HEK293T (cell line): ENCODE data around the gene NOSIP.

Experiments
- CTCF ChIA-PET: fragments of 350-600 bp; formaldehyde crosslinking; extraction: SDS; loops from one replicate; lab custom pipeline; 2021; ENCODE audit warnings: antibody characterized with exemption, inconsistent platforms; lab: Yijun Ruan, JAX
- POLR2A ChIA-PET: fragments of 350-600 bp; formaldehyde crosslinking; extraction: SDS; loops from one replicate; lab custom pipeline; 2020; ENCODE audit warnings: antibody characterized with exemption, inconsistent platforms; lab: Yijun Ruan, JAX
- DNase-seq: peaks from one replicate; pipeline ENCODE4 v3.0.0; 2012; ENCODE audit warnings: mixed read lengths; ENCODE audit errors: extremely low spot score
- ARNT ChIP-seq: fragments of 450-650 bp; IDR thresholded peaks from 2 replicates; pipeline ENCODE4 v1.6.1; 2017; ENCODE audit warnings: mild to moderate bottlenecking
- BHLHE40 ChIP-seq: fragments of 450-650 bp; IDR thresholded peaks from 2 replicates; pipeline ENCODE4 v1.6.1; 2016; ENCODE audit warnings: mild to moderate bottlenecking, moderate library complexity, borderline replicate concordance
- CTBP1 ChIP-seq: fragments of 450-650 bp; IDR thresholded peaks from 2 replicates; pipeline ENCODE4 v1.6.1; 2016; ENCODE audit warnings: borderline replicate concordance
- ELF4 ChIP-seq: fragments of 450-650 bp; IDR thresholded peaks from 2 replicates; pipeline ENCODE4 v1.6.1; 2017; ENCODE audit warnings: antibody characterized with exemption
- FOXA1 ChIP-seq: fragments of 450-650 bp; IDR thresholded peaks from 2 replicates; pipeline ENCODE4 v1.6.1; 2016; ENCODE audit warnings: mild to moderate bottlenecking
- FOXK2 ChIP-seq: fragments of 450-650 bp; IDR thresholded peaks from 2 replicates; pipeline ENCODE4 v1.6.1; 2016; ENCODE audit warnings: mild to moderate bottlenecking
- FOXM1 ChIP-seq: fragments of 450-650 bp; IDR thresholded peaks from 2 replicates; pipeline ENCODE4 v1.6.1; 2017; ENCODE audit warnings: mild to moderate bottlenecking, borderline replicate concordance
- HDGF ChIP-seq: fragments of 450-650 bp; IDR thresholded peaks from 2 replicates; pipeline ENCODE4 v1.6.1; 2017; ENCODE audit warnings: antibody characterized with exemption, borderline replicate concordance
- L3MBTL2 ChIP-seq: fragments of 450-650 bp; conservative IDR thresholded peaks from 2 replicates; pipeline ENCODE4 v1.6.1; 2016; ENCODE audit warnings: mild to moderate bottlenecking
- LEF1 ChIP-seq: fragments of 450-650 bp; IDR thresholded peaks from 2 replicates; pipeline ENCODE4 v1.6.1; 2017; ENCODE audit warnings: mild to moderate bottlenecking, borderline replicate concordance
- NFRKB ChIP-seq: fragments of 450-650 bp; IDR thresholded peaks from 2 replicates; pipeline ENCODE4 v1.6.1; 2016; ENCODE audit warnings: mild to moderate bottlenecking, moderate library complexity
- PKNOX1 ChIP-seq: fragments of 450-650 bp; IDR thresholded peaks from 2 replicates; pipeline ENCODE4 v1.6.1; 2016
- SP1 ChIP-seq: fragments of 450-650 bp; IDR thresholded peaks from 2 replicates; pipeline ENCODE4 v1.6.1; 2017
- SUZ12 ChIP-seq: fragments of 450-650 bp; IDR thresholded peaks from 2 replicates; pipeline ENCODE4 v1.6.1; 2016; ENCODE audit warnings: mild to moderate bottlenecking
- TARDBP ChIP-seq: fragments of 450-650 bp; IDR thresholded peaks from 2 replicates; pipeline ENCODE4 v1.6.1; 2016
- ZNF384 ChIP-seq: fragments of 450-650 bp; IDR thresholded peaks from 2 replicates; pipeline ENCODE4 v1.6.1; 2016

The NOSIP gene

DNA sequence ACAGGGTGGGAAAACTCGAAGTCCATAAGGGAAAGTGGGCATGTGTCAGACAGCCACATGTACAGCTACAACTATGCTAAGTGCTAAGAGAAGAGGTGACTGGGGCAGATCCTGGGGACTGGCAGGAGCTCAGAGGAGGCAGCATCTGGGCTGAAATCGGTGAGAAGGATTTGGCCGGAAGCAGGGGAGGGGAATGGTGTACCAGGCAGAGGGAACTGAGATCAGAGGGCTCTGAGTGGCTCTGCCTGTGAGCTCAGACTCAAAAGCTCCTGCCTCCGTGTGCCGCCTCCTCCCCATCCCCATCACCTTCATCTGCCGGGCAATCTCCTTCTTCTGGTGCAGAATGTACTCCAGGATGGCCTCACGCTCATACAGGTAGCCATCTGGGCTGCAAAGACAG lies 21.8 kb downstream of the NOSIP start:
- DNase-seq = no peak
- no peak for TF ChIP-seq BHLHE40
- no peak for TF ChIP-seq L3MBTL2
- TF ChIP-seq SUZ12 = no peak
- no peak for TF ChIP-seq ELF4
- no peak for TF ChIP-seq PKNOX1
- no peak for TF ChIP-seq FOXM1
- TF ChIP-seq NFRKB = no peak
- no peak for TF ChIP-seq CTBP1
- TF ChIP-seq ARNT = no peak
- TF ChIP-seq FOXK2 = no peak
- no peak for TF ChIP-seq TARDBP
- TF ChIP-seq FOXA1 = no peak
- TF ChIP-seq ZNF384 = no peak
- TF ChIP-seq HDGF = no peak
- no peak for TF ChIP-seq SP1
- no peak for TF ChIP-seq LEF1
- CTCF ChIA-PET = interaction anchor here (0.7 to 1.4 kb wide), 3 partner anchors 12 to 425 kb away, joined by 3 to 13 read pairs (median 4); no protein-coding TSS in a partner anchor
- POLR2A ChIA-PET = no interaction called here

DNA sequence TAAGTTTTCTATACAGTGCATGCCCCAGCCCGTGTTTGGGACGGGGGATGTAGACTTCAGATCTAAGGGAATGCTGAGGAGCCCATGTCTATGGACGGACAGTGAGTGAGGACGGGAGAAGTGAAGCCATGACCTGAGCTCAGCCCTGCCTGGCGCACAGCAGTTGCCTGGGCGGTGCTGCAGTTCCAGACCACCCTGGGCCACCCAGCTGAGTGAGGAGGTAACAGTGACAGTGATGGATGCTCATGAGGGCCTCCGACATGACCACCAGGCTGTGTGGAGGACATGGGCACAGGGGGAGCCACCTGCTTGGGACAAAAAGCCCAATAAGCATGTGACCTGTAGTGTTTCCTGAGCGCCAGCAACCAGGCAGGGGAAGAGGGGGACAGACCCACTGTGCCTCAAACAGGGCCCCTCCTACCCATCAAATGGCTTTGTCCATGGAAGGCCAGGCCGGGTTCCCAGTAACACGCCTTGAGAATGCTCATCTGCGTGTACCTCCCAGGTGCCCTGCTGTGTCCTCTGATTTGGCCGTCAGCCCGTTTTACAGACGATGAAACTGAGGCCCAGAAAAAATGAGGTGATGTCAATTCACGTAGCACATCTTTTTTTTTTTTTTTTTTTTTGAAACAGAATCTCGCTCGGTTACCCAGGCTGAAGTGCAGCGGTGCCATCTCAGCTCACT lies 22.6 kb downstream of the NOSIP start:
- TF ChIP-seq ZNF384 = peak; percentile 28; the same call in 1 of the 2 replicates
- TF ChIP-seq TARDBP = no peak
- ChIA-PET POLR2A (interaction anchor here (0.6 kb wide), 1 partner anchor 121 kb away, joined by 3 read pairs; no protein-coding TSS in a partner anchor), CTCF (no interaction called here)
- no peak for DNase-seq

DNA sequence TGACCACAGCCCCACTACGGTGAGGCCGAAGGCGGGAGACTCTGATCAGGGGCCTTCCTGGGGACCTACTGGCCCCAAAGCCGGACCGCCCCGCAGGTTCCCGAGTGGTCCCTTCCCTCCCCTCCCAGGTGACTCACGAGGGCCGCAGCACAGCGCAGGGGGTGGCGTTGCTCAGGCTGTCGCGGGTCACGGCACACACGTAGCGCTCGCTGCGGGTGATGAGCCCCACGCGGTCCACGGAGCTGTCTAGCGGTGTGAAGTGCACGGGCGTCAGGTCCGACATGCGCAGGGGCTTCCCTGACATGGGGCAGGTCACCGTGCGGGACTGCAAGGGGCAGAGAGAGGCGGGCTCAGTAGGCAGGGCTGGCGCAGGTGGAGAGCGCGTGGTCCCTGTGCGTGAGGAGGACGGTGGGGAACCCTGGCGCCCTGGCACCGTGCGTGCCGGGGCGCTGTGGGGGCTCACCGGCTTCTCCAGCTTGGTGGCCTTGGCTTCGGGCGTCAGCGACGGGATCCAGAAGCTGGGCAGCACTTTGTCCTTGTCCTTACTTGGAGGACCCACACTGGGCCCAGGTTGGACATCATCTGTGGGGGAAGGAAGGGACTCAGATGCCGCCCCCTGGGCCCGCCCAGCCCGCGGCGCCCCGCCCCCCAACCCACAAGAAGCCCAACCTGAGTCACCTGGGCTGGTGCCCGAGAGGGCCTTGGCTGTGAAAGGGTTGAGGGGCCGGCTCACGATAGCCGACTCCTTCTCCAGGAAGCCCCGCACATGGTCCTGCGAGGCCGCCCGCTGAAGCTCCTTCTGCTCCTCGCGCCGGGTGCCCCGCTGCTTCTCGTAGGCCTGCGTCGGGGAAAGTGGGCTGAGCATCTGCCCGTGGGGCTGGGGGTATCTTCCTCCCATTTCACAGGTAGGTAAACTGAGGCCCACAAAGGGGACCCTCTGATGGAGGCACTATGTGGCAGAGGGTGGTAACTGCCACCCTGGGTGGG lies 23.7 kb downstream of the NOSIP start:
- DNase-seq = no peak
- TF ChIP-seq FOXK2 = no peak
- TF ChIP-seq SP1 = no peak
- TF ChIP-seq L3MBTL2 = no peak
- TF ChIP-seq HDGF = no peak
- no peak for TF ChIP-seq FOXM1
- no peak for TF ChIP-seq ELF4
- TF ChIP-seq SUZ12 = no peak
- TF ChIP-seq CTBP1 = no peak
- TF ChIP-seq NFRKB = no peak
- TF ChIP-seq ARNT = no peak
- no peak for TF ChIP-seq LEF1
- no peak for TF ChIP-seq TARDBP
- CTCF ChIA-PET = interaction anchor here (1.0 kb wide), 1 partner anchor 10 kb away, joined by 3 read pairs; no protein-coding TSS in a partner anchor
- POLR2A ChIA-PET = no interaction called here

DNA sequence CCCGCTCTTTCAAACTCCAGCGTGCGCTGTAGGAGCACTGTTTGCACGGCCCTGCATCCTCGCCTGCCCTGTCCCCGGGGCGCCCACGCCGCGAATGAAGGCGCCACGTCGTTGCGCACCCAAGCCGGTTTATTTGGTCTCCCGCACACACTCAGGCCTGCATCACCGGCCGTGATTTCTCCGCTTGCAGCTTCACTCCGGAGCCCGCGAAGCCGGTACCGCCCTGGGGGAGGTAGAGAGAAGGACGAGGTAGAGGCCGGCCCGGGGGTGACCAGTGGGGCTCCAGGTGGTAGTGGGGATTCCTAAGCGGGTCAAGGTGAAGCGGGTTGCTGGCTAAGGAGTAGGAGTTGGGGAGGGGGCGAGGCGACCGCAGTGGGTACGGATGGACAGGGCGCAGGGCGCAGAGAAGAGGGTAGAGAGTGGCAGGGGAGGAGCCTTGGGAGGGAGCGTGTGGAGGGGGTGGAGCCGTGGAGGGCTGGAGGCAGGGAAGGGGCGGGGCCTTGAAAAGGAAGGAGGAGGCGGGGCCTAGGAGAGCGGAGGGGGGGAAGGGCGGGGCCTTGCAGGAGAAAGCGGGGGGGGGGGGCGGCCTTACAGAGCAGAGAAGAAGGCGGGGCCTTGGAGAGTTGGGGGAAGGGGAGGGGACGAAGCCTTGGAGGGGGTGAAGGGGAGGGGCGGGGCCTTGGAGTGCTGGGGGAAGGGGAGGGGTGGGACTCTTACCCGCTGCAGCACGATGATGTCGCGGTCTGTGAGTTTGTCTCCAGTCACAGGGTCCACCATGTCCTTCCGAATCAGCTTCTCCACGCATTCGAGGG lies 24.6 kb downstream of the NOSIP start:
- peak; percentile 74 for DNase-seq
- ChIA-PET CTCF (interaction anchor here (1.0 kb wide), 1 partner anchor 9 kb away, joined by 3 read pairs; no protein-coding TSS in a partner anchor), POLR2A (no interaction called here)
- TF ChIP-seq SUZ12 = no peak
- TF ChIP-seq L3MBTL2 = no peak
- no peak for TF ChIP-seq BHLHE40
- no peak for TF ChIP-seq FOXM1
- TF ChIP-seq ELF4 = no peak
- no peak for TF ChIP-seq NFRKB
- TF ChIP-seq ZNF384 = no peak
- no peak for TF ChIP-seq FOXK2
- no peak for TF ChIP-seq TARDBP
- no peak for TF ChIP-seq HDGF

DNA sequence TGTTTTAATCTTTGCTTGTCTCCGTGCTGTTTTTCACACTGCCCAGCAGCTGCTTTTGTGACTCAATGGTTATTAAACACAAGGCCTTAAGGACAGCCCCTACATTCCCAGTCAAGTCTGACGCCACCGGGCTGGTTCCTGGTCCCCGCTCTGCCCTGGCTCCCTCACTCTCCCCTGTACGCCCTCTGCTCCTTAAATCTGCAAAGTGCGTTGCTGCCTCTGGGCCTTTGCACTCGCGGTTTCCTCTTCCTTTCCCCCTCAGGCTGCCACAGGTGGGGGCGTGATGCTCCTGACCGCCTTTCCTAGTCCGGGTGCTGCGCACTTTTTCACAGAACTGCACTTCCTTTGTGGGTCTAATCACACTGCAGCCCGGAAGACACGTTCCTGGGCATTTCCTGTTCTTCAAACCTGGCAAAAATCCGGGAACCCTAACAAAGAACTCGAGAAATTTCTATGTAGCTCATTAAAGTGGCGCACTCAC lies 25.6 kb downstream of the NOSIP start:
- TF ChIP-seq FOXM1 = no peak
- TF ChIP-seq LEF1 = no peak
- TF ChIP-seq FOXK2 = no peak
- POLR2A ChIA-PET = no interaction called here
- CTCF ChIA-PET = no interaction called here
- no peak for DNase-seq

DNA sequence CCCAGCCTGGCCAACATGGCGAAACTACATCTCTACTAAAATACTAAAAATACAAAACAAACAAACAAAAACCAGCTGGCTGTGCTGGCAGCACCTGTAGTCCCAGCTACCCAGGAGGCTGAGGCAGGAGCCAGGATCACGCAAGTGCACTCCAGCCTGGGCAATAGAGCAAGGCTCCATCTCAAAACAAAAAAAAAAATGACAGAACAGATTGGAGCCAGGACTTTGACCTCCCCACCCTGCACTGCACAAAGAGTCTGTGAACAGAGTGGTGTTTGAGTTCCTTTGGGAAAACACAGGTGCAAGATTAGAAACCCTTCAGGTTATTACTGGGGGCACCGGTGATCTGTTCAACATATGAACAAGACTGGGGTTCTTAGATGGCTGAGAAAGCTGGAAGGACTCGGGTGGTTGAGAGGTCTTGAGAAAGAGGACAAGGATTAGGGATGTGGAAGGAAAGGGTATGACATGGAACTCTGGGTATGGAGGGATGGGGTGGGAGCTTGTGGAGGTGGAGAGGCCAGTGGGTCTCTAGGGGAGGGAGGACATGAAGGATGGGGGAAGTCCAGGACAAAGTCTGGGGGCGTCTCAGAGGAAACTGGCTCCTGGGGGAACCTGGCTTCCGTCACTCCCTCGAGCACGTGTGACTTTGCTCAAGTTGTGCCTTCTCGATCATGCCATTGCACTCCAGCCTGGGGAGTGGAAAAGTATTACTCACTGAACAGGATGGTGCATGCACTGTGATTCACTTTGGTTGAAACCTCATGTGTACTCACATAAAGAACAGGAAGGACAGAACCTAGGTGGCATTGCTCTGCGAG lies 26.7 kb downstream of the NOSIP start:
- CTCF ChIA-PET = interaction anchor here (2.8 kb wide), 1 partner anchor 17 kb away, joined by 9 read pairs; no protein-coding TSS in a partner anchor
- DNase-seq = no peak
- POLR2A ChIA-PET = no interaction called here
- TF ChIP-seq ZNF384 = no peak
- no peak for TF ChIP-seq ELF4
- TF ChIP-seq TARDBP = no peak
- no peak for TF ChIP-seq CTBP1
- TF ChIP-seq FOXM1 = no peak
- TF ChIP-seq LEF1 = no peak
- TF ChIP-seq FOXA1 = no peak
- TF ChIP-seq NFRKB = no peak
- no peak for TF ChIP-seq SP1
- TF ChIP-seq SUZ12 = no peak
- TF ChIP-seq L3MBTL2 = no peak
- TF ChIP-seq FOXK2 = no peak
- TF ChIP-seq BHLHE40 = no peak
- TF ChIP-seq PKNOX1 = no peak
- no peak for TF ChIP-seq ARNT
- TF ChIP-seq HDGF = no peak
